ENCODE results near the gene TRAM2.
A peak's percentile ranks its signal among the peaks of the same experiment; 100 is the strongest.

The TRAM2 gene

DNA sequence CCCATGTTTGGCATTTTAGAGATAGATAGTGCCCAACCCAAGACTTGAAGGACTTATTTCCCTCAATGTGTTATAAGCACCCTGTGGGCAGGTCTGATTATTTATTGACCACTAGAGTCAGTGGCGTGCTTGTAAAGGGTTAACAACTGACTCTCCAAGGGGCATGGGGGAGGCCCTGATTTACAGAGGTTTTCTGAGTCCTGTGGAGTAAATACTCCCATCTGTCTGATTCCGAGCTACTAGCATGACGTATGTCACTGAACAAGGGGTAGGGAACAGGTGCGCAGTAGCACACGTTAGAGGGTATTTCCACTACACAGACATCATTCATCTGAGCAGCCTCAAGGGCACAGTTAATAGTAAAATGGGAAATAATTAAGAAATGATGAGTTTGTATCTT lies 17.4 kb upstream of the TRAM2 start:
- TF ChIP-seq ZBTB7A (IDR thresholded peaks at IDR 0.05; ENCODE audit: low read depth) (no peak), FOXM1 (IDR thresholded peaks at IDR 0.05; ENCODE audit: borderline replicate concordance, low read depth) (no peak), EP300 (IDR thresholded peaks at IDR 0.05; ENCODE audit: borderline replicate concordance) (no peak), RAD21 (IDR thresholded peaks at IDR 0.05; ENCODE audit: low read depth) (no peak), YY1 (IDR thresholded peaks at IDR 0.05; ENCODE audit: low read depth) (no peak), TCF12 (IDR thresholded peaks at IDR 0.05; ENCODE audit: low read depth) (no peak), TAF1 (IDR thresholded peaks at IDR 0.05; ENCODE audit: low read depth) (no peak), USF1 (IDR thresholded peaks at IDR 0.05) (no peak)
- TF ChIP-seq, protein P1, sequence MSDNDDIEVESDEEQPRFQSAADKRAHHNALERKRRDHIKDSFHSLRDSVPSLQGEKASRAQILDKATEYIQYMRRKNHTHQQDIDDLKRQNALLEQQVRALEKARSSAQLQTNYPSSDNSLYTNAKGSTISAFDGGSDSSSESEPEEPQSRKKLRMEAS (IDR thresholded peaks at IDR 0.05), result no peak

- TF ChIP-seq NFIC (IDR thresholded peaks at IDR 0.05) (no peak), TEAD4 (IDR thresholded peaks at IDR 0.05) (no peak), REST (IDR thresholded peaks at IDR 0.05; ENCODE audit: low read depth) (no peak), CEBPB (IDR thresholded peaks at IDR 0.05) (no peak), TCF12 (IDR thresholded peaks at IDR 0.05; ENCODE audit: low read depth) (no peak), RAD21 (IDR thresholded peaks at IDR 0.05; ENCODE audit: low read depth) (no peak), EGR1 (IDR thresholded peaks at IDR 0.05) (no peak)
- TF ChIP-seq, protein P1 (IDR thresholded peaks at IDR 0.05), result no peak
Measured at GRCh38 chr6:52591832-52592231, 15.0 kb upstream of the TRAM2 start.

DNA sequence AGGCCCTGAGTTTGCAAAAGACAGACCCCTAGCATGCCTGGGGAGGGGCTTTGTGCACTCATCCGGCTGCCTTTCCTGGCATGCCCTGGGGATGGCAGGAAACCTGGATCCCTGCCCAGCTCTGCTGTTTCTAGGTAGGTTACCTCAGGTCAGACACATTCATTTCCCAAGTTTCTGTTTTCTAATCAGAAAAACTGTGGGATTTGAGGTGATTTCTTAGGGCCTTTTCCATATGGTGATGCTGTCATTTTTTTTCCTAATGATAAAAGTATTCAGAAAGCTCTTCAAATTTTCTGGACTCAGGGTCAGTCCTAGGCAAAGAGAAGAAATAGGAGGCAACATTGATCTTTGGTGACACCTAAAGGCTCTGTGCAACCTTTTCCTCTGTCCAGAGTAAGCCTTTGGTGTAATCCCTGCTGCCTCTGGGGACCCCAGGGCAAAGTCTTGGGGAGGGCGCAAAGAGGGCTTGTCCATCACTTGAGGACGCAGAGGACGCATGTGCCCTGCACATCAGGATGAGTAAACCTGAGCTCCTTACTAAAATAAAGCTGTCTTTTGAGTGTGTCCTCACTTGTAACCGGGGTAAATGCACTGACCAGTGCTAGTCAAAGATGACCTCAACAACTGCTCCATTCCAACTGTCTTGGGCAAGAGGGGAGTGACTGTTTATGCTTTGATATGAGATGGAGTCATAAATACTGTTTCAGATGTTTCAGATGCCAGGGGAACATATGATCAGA lies 13.5 kb upstream of the TRAM2 start:
- TF ChIP-seq NFIC (IDR thresholded peaks at IDR 0.05), result peak; percentile 76
- TF ChIP-seq RAD21 (IDR thresholded peaks at IDR 0.05; ENCODE audit: low read depth), result peak; percentile 58
- no peak for TF ChIP-seq EP300 (IDR thresholded peaks at IDR 0.05; ENCODE audit: borderline replicate concordance)
- 0 out of 2 replicates have a peak, but pooled peaks have one; percentile 58 for TF ChIP-seq ZBTB7A (IDR thresholded peaks at IDR 0.05; ENCODE audit: low read depth)
- TF ChIP-seq FOXM1 (IDR thresholded peaks at IDR 0.05; ENCODE audit: borderline replicate concordance, low read depth), result no peak

- no peak for TF ChIP-seq CEBPB (IDR thresholded peaks at IDR 0.05)
Measured at GRCh38 chr6:52588710-52589091, 11.8 kb upstream of the TRAM2 start.

DNA sequence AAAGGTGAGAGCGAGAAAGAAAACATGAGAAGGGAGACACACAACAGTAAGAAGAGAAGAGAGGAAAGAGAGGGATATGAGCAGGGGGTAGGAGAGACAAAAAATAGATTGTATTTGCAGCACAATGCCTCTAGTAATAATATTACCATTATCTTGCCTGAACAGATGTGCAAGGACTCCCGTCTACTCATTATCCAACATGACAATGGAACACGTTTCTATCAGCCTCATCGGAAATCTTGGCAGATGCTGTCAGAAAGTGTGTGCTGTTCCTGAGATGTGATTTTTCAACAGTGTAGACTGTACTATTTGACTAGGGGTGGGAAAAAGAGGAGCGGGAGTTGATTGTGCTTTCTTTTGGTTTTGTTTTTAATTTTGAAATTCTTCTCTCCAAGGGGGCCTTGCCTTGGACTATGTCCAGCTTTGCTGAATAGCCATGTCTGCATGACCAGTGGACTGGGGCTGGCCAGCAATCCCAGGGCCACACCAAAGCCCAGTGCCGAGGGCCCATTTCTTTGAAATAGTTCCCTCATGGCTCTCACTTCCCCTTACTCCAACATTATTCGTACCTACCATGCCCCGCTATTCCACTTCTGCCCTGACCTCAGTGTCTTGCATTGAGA lies 11.3 kb upstream of the TRAM2 start:
- TF ChIP-seq RAD21 (IDR thresholded peaks at IDR 0.05; ENCODE audit: low read depth), result no peak
- TF ChIP-seq CREB1 (IDR thresholded peaks at IDR 0.05; ENCODE audit: low read depth), result no peak
- no peak for TF ChIP-seq YY1 (IDR thresholded peaks at IDR 0.05; ENCODE audit: low read depth)
- no peak for TF ChIP-seq EGR1 (IDR thresholded peaks at IDR 0.05)
- TF ChIP-seq, protein P1 (IDR thresholded peaks at IDR 0.05), result no peak
- no peak for TF ChIP-seq TAF1 (IDR thresholded peaks at IDR 0.05; ENCODE audit: low read depth)
- TF ChIP-seq REST (IDR thresholded peaks at IDR 0.05; ENCODE audit: low read depth), result no peak
- no peak for TF ChIP-seq CEBPB (IDR thresholded peaks at IDR 0.05)
- TF ChIP-seq TCF12 (IDR thresholded peaks at IDR 0.05; ENCODE audit: low read depth), result no peak
- no peak for TF ChIP-seq ZBTB7A (IDR thresholded peaks at IDR 0.05; ENCODE audit: low read depth)
- TF ChIP-seq TEAD4 (IDR thresholded peaks at IDR 0.05), result no peak

- no peak for TF ChIP-seq YY1 (IDR thresholded peaks at IDR 0.05; ENCODE audit: low read depth)
- no peak for TF ChIP-seq TCF12 (IDR thresholded peaks at IDR 0.05; ENCODE audit: low read depth)
- TF ChIP-seq REST (IDR thresholded peaks at IDR 0.05; ENCODE audit: low read depth), result no peak
- no peak for TF ChIP-seq USF1 (IDR thresholded peaks at IDR 0.05)
- TF ChIP-seq CREB1 (IDR thresholded peaks at IDR 0.05; ENCODE audit: low read depth), result no peak
- TF ChIP-seq ZBTB7A (IDR thresholded peaks at IDR 0.05; ENCODE audit: low read depth), result no peak
- TF ChIP-seq EGR1 (IDR thresholded peaks at IDR 0.05), result no peak
- TF ChIP-seq, protein P1 (IDR thresholded peaks at IDR 0.05), result no peak
- no peak for TF ChIP-seq EP300 (IDR thresholded peaks at IDR 0.05; ENCODE audit: borderline replicate concordance)
- no peak for TF ChIP-seq NFIC (IDR thresholded peaks at IDR 0.05)
- no peak for TF ChIP-seq FOXM1 (IDR thresholded peaks at IDR 0.05; ENCODE audit: borderline replicate concordance, low read depth)
- no peak for TF ChIP-seq TAF1 (IDR thresholded peaks at IDR 0.05; ENCODE audit: low read depth)
- TF ChIP-seq CEBPB (IDR thresholded peaks at IDR 0.05), result no peak
- no peak for TF ChIP-seq TEAD4 (IDR thresholded peaks at IDR 0.05)
- TF ChIP-seq RAD21 (IDR thresholded peaks at IDR 0.05; ENCODE audit: low read depth), result no peak
Measured at GRCh38 chr6:52587001-52587400, 10.1 kb upstream of the TRAM2 start.

Data from Ishikawa (cell line).